Ramos (cell line): ENCODE results near the gene TMEM239.
"Not testable (repeated sequence)": the region's sequence is repeated elsewhere in the genome, so short reads cannot be mapped to it uniquely, and the experiment has no call there.

Experiments used
- in situ Hi-C: fragments of 300-500 bp; cut with MboI; formaldehyde crosslinking; loops from one replicate; pipeline ENCODE4 v1.14.3; 2022; ENCODE audit warnings: low sequenced_read_pairs; ENCODE audit not compliant: unreplicated experiment

TMEM239 gene

GRCh38 chr20:2816030-2816582, at the start of gene TMEM239:
Gene TMEM239 (plus strand): TSS chr20:2816364. CDS start chr20:2816555, 191 bp downstream.
- in situ Hi-C loops: no loop called here

DNA sequence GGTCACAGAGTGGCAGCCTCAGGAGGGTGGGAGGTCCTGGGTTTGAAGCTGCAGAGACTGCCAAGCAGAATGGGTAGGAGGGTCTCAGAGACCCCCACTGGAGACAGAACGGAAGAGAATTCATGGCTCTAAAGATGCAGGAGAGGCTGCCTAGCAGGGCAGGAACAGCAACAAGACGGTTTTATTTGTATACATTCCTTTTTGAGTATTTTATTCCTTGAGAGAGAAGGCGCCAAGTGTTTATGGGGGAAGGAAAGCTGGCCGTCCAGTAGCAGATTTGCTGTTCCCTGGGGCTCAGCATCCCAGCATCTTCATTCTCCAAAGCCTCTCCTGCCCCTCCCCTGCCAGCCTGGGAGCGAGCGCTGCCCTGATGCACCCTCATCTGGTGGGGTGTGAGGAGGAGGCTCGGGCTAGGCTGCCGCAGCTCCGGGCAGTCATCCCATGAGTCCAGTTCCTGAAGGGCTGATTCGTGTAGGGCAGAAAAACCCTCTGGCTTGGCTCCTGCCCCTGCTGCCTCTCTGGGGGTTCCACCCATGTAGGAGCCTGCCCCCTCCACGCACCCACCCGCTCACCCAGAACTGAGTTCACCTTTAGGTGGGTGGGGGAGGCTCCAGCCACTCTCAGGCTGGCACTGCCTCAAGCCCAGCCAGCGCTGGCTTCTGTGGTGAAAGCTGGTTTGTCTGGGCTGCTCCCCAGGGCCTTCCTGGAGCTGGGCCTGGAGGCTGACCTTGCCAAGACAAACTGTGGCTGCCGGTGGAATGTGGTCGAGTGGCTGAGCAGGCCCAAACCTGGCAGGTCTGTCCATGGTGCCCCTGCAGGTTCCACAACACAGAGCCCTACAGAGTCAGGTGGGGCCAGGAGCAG, 48.2 kb upstream of the TMEM239 start:
- in situ Hi-C loops: no loop called here

- in situ Hi-C loops: no loop called here
Observed at GRCh38 chr20:2768632-2769015, 47.5 kb upstream of the TMEM239 start.

DNA sequence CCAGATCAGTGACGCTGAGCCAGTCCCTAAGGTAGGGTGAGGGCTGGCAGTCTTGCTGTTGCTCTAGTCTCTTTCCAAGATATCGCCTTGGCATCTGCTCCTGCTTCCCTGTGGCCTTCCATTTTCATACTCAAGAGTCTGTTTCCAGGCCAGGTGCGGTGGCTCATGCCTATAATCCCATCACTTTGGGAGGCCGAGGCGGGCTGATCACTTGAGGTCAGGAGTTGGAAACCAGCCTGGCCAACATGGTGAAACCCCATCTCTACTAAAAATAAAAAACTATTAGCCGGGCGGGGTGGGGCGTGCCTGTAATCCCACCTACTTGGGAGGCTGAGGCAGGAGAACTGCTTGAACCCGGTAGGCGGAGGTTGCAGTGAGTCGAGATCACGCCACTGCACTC, 46.1 kb upstream of the TMEM239 start:
- in situ Hi-C loops: not testable (repeated sequence)

DNA sequence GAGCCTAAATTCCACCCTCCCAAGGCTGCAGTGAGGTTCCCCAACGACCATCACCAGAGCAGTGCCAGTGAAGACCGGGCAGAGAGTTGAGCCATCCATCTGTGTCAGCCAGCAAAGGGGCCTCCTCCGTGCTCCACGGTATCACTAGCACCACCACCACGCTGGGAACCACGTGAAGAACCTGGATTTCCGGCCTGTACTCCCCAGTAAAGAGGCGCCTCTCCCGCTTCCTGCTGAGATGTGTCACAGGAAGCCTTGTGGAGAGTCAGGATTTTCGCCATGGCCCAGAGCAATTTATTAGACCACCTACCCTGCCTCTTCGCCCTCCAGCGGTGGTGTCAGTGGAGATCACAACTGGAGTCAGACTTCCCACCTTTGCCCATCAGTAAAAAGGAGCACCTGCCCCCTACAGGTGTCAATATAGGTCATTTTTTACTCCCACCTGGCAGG, 44.5 kb upstream of the TMEM239 start:
- in situ Hi-C loops: no loop called here

DNA sequence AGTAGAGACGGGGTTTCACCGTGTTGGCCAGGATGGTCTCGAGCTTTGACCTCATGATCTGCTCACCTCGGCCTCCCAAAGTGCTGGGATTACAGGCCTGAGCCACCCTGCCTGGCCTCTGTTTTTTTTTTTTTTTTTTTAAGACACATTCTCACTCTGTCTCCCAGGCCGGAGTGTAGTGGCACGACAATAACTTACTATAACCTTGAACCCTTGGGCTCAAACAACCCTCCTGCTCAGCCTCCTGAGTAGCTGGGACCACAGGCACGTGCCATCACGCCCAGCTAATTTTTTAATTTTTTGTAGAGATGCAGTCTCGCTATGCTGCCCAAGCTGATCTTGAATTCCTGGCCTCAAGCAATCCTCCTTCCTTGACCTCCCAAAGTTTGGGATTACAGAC, 42.4 kb upstream of the TMEM239 start:
- in situ Hi-C loops: no loop called here

- in situ Hi-C loops: no loop called here
Observed at GRCh38 chr20:2775139-2775538, 41.0 kb upstream of the TMEM239 start.

GRCh38 chr20:2778602-2779321, 37.4 kb upstream of the TMEM239 start:
- in situ Hi-C loops: no loop called here

DNA sequence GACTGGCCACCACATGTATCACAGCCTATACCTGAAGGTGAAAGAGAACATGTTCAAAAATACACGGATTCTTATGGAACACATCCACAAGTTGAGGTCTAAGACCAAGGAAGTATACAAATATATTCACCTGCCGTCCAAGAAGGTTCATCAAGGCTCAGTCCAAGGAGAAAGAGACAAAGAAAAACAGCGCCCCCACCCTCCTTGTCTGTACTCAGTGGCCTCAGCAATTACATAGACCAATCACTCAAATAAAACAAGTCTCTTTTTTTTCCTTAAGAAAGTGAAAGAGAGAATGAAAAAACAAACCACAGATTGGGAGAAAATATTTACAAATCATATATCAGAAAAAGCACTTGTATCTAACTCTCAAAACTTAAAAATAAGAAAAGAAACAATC, 35.2 kb upstream of the TMEM239 start:
- in situ Hi-C loops: no loop called here

- in situ Hi-C loops: no loop called here
Observed at GRCh38 chr20:2783908-2784566, 32.1 kb upstream of the TMEM239 start.

- in situ Hi-C loops: no loop called here
Observed at GRCh38 chr20:2793471-2793870, 22.7 kb upstream of the TMEM239 start.

GRCh38 chr20:2794202-2794748, 21.9 kb upstream of the TMEM239 start:
- in situ Hi-C loops: no loop called here

DNA sequence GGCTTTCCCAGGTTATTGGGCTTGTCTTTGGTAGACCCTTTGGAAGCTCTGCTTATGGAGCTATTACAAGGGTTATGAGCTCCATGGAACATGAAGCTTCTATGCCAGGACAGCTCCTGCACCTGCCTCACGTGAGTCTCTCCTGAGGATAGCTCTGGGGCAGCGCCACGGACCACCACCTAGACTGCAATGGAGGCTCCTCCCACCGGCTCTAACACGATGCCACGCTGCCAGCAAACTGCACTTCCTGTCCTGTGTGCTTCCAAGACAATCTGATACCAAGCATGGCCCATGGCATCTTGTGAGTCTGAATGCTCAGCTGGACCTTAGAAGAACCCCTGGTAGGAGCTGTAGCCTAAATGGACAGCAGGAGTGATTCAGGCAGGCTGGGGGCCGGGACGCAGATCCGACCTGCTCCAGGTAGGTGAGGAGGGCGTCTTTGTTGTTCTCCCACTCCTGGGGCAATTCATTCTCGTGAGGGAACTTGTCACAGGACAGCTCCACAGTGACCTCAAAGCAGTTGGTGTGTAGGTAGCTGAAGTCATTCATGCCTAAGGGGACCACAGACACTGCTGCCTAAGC, 21.2 kb upstream of the TMEM239 start:
- in situ Hi-C loops: no loop called here

DNA sequence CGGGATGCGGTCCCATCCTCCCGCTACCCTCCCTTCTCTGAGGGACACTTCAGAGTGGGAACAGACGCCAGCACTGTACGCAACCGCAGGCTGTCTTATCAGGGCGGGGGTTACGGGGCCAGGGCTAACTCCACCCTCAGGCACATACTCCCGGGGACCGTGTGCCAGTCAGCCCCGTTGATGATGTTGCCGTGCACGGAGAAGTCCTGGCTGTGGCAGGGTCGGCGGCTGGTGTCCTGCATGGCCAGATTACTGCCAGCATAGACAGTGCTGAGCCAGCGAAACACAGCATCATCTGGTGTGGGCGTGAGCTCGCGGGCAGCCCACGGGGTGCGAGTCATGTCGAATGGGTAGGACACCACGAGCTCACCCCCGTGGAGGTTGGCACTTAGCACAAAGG, 20.7 kb upstream of the TMEM239 start:
- in situ Hi-C loops: no loop called here

DNA sequence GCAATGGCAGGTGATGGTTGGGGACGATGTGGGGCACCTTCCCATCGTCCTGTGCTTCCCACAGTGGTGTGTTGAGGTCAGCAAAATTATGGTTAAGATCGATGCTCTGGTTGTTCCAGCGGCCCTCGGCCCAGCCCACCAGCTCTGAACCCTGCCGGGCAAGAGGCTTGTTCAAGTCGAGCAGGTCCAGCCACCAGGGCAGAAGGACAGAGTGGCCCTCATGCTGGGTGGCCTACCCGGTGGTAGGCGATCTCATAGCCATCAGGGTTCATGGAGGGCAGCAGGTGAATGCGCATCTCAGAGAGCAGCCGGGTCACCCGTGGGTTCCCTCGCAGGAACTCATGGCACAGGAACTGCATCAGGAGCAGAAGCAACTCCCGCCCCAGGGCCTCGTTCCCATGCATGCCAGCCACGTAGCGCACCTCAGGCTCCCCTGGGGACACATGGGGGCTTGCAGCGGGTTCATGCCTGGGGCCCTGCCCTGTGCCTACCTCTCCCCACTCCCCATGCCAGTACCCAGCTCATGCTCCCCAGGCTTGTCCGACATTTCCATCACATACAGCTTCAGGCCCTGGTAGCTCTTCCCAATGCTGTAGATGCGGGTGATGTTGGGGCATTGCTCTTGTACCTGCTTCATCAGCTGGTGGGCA, 20.0 kb upstream of the TMEM239 start:
- in situ Hi-C loops: no loop called here

GRCh38 chr20:2797136-2797983, 18.8 kb upstream of the TMEM239 start:
- in situ Hi-C loops: no loop called here

DNA sequence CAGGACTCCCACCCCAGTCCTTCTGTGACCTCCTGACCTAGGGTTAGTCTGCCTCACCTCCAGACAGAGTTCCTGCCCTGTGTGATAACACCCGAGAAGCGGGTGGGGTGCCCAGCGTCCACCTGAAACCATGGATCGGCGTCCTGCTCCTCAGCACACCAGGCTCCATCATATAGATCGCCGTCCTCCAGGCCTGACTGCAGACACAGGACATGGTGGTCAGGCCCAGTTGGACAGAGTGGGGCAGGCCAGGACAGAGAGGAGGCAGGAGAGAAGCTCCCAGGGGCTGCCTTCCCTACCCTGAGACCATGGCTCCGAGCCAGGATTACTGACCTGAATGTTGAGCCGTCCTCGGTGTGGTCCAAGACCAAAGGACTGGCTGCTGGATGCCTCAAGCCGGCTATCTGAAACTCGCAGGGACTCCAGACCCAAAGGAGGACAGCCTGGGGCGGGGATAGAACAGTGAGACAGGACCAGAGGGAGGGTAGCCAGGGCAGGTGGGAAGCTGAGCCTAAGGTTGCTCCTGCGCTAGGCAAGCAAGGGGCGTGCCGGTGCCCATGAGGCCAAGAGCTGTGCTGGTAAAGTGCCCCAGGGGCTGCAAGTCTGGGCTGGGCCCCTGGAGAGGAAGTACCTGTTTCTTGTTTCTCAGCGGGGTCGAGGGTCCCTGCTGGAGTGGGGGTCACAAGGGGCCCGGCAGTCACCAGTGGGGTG, 17.9 kb upstream of the TMEM239 start:
- in situ Hi-C loops: no loop called here

- in situ Hi-C loops: no loop called here
Observed at GRCh38 chr20:2798814-2799213, 17.4 kb upstream of the TMEM239 start.
